Caco-2 (cell line): ENCODE data around the gene CAB39L. TPM values are rescaled to one million over a fixed set of nuclear protein-coding genes. Genes with fewer than 3 reads are reported as not detected.
A peak's percentile ranks its signal among the peaks of the same experiment; 100 is the strongest.

Experiments
- BruUV-seq: library from RNA; stranded (reverse); fragments of 400-500 nt; replicated peaks from 2 replicates; lab custom pipeline; 2021; lab: Mats Ljungman, UMichigan
- CTCF ChIA-PET: fragments of 300-600 bp; sonication (Branson Sonifier 250); formaldehyde crosslinking; loops from one replicate; lab custom pipeline; 2022; ENCODE audit warnings: antibody characterized with exemption; lab: Charles Lee
- POLR2A ChIA-PET: fragments of 300-600 bp; sonication (Branson Sonifier 250); formaldehyde crosslinking; loops from one replicate; lab custom pipeline; 2022; ENCODE audit warnings: antibody characterized with exemption; lab: Charles Lee
- DNase-seq, 2 experiments: peaks; one replicate each; pipeline versions ENCODE4 v3.0.0 to v3.0.0-alpha.2; 2020 to 2022
- H3K27me3 ChIP-seq: replicated peaks from 2 replicates; pipeline ENCODE4 v1.6.0; 2011; ENCODE audit warnings: low read length; ENCODE audit not compliant: control insufficient read depth, insufficient read depth
- H3K36me3 ChIP-seq: 2 replicates; pipeline ENCODE4 v1.5.1; 2011; ENCODE audit warnings: low read length; ENCODE audit not compliant: control insufficient read depth, insufficient read depth
- H3K4me1 ChIP-seq: fragments of 250-450 bp; sonication (Bioruptor Pico); 2 replicates; pipeline ENCODE4 v1.5.1; 2020; ENCODE audit warnings: mild to moderate bottlenecking
- H3K4me3 ChIP-seq: 2 replicates; pipeline ENCODE4 v1.5.1; 2011; ENCODE audit warnings: low read depth, mild to moderate bottlenecking, control low read depth, low read length
- H3K9me3 ChIP-seq: fragments of 250-450 bp; sonication (Bioruptor Pico); 2 replicates; pipeline ENCODE4 v1.5.1; 2020; ENCODE audit warnings: mild to moderate bottlenecking, moderate library complexity
- H3K27ac Mint-ChIP-seq: one replicate; pipeline ENCODE4 v1.8.0; 2022; ENCODE audit warnings: mixed read lengths; ENCODE audit not compliant: unreplicated experiment
- H3K27me3 Mint-ChIP-seq: one replicate; pipeline ENCODE4 v1.8.0; 2022; ENCODE audit warnings: mixed read lengths; ENCODE audit not compliant: insufficient read depth, unreplicated experiment
- H3K36me3 Mint-ChIP-seq: one replicate; pipeline ENCODE4 v1.8.0; 2022; ENCODE audit warnings: mild to moderate bottlenecking, mixed read lengths; ENCODE audit not compliant: insufficient read depth, unreplicated experiment
- H3K4me1 Mint-ChIP-seq: one replicate; pipeline ENCODE4 v1.8.0; 2022; ENCODE audit warnings: low read depth, mixed read lengths; ENCODE audit not compliant: unreplicated experiment
- H3K4me3 Mint-ChIP-seq: one replicate; pipeline ENCODE4 v1.8.0; 2022; ENCODE audit warnings: mild to moderate bottlenecking, moderate library complexity, mixed read lengths; ENCODE audit not compliant: unreplicated experiment
- H3K9me3 Mint-ChIP-seq: one replicate; pipeline ENCODE4 v1.8.0; 2022; ENCODE audit warnings: mixed read lengths; ENCODE audit not compliant: unreplicated experiment
- CTCF ChIP-seq, 2 experiments: fragments of 200-600 bp in 1 of 2; IDR thresholded peaks; 1 replicate in 1 of 2; 2 replicates in 1 of 2; pipeline versions ENCODE4 v1.5.1 to v1.8.0; 2011 to 2022; ENCODE audit warnings: antibody characterized with exemption in 1 of 2, control low read depth in 1 of 2, inconsistent platforms in 1 of 2, low read depth in 1 of 2, low read length in 1 of 2, mild to moderate bottlenecking in 1 of 2, moderate library complexity in 1 of 2; ENCODE audit not compliant: insufficient read depth in 1 of 2, severe bottlenecking in 1 of 2, unreplicated experiment in 1 of 2
- intact Hi-C: fragments of 100-400 bp; cut with micrococcal nuclease; formaldehyde crosslinking; loops from one replicate; pipeline ENCODE4 v1.10.0; 2022; ENCODE audit not compliant: unreplicated experiment
- total RNA-seq: library from RNA; stranded (reverse); gene quantifications from 2 replicates; pipeline ENCODE4 v1.2.3, GENCODE V29; 2022

CAB39L gene
- total RNA-seq, 1 experiment from 2014 or later: 40.6 TPM

- ChIA-PET CTCF (interaction anchor here (0.8 kb wide), 1 partner anchor 206 kb away, joined by 3 read pairs; no protein-coding TSS in a partner anchor), POLR2A (interaction anchor here (1.1 to 1.2 kb wide), 2 partner anchors 29 to 43 kb away, joined by 3 to 6 read pairs; partner anchors contain the start of genes CAB39L and SETDB2)
- Histone ChIP-seq H3K36me3 (no peaks in the 10 kb centered on the region), H3K4me1 (peaks cover 30% of the 10 kb centered on the region), H3K27me3 (no peaks in the 10 kb centered on the region), H3K4me3 (peak overlapping the region; percentile 33), H3K9me3 (peaks cover 6% of the 10 kb centered on the region)
- Mint-ChIP-seq H3K36me3 (peaks cover 6% of the 10 kb centered on the region), H3K9me3 (peaks cover 28% of the 10 kb centered on the region), H3K27ac (peak overlapping the region; percentile 58), H3K4me1 (peaks cover 6% of the 10 kb centered on the region), H3K4me3 (peak overlapping the region; percentile 72), H3K27me3 (no peaks in the 10 kb centered on the region)
- no peak for TF ChIP-seq CTCF (IDR thresholded peaks at IDR 0.05; ENCODE audit: insufficient read depth in 1 of 2, low read depth in 1 of 2, low read length in 1 of 2, severe bottlenecking in 1 of 2, unreplicated experiment in 1 of 2)
- TSS peak; percentile 54 for BruUV-seq
- peak; percentile 67 to 74 for DNase-seq
- intact Hi-C loops: loop anchor here (1.0 to 2.0 kb wide), 3 partner anchors 28 to 100 kb away; partner anchors contain the start of genes CAB39L and SETDB2
Observed at GRCh38 chr13:49400755-49401659, 42.9 kb downstream of the CAB39L start.

GRCh38 chr13:49399801-49400472, 43.9 kb downstream of the CAB39L start:
- POLR2A ChIA-PET: interaction anchor here (1.2 kb wide), 1 partner anchor 44 kb away, joined by 6 read pairs; the partner anchor contains the start of genes CAB39L and SETDB2
- Histone ChIP-seq H3K36me3 (no peaks in the 10 kb centered on the region), H3K27me3 (no peaks in the 10 kb centered on the region), H3K4me3 (peak overlapping the region; percentile 33), H3K9me3 (peaks cover 5% of the 10 kb centered on the region), H3K4me1 (peaks cover 30% of the 10 kb centered on the region)
- H3K9me3 Mint-ChIP-seq: peaks cover 17% of the 10 kb centered on the region
- BruUV-seq: no TSS peak
- DNase-seq: peak in 1 of 2 experiments; percentile 36
- peaks cover 4% of the 10 kb centered on the region for H3K4me1 Mint-ChIP-seq
- TF ChIP-seq CTCF (IDR thresholded peaks at IDR 0.05; ENCODE audit: insufficient read depth in 1 of 2, low read depth in 1 of 2, low read length in 1 of 2, severe bottlenecking in 1 of 2, unreplicated experiment in 1 of 2): no peak
- peaks cover 6% of the 10 kb centered on the region for H3K36me3 Mint-ChIP-seq
- intact Hi-C loops: loop anchor here (2.0 kb wide), 1 partner anchor 45 kb away; the partner anchor contains the start of genes CAB39L and SETDB2
- peak overlapping the region; percentile 57 for H3K27ac Mint-ChIP-seq
- H3K4me3 Mint-ChIP-seq: peak overlapping the region; percentile 72
- H3K27me3 Mint-ChIP-seq: no peaks in the 10 kb centered on the region
- CTCF ChIA-PET: no interaction called here

GRCh38 chr13:49395878-49396380, 47.9 kb downstream of the CAB39L start:
- Mint-ChIP-seq H3K36me3 (peaks cover 6% of the 10 kb centered on the region), H3K4me3 (no peak overlapping the region), H3K9me3 (peaks cover 11% of the 10 kb centered on the region), H3K4me1 (peaks cover 10% of the 10 kb centered on the region), H3K27me3 (no peaks in the 10 kb centered on the region), H3K27ac (no peak overlapping the region)
- no TSS peak for BruUV-seq
- ChIA-PET CTCF (no interaction called here), POLR2A (no interaction called here)
- Histone ChIP-seq H3K4me1 (peaks cover 22% of the 10 kb centered on the region; the same call in 1 of the 2 replicates), H3K27me3 (no peaks in the 10 kb centered on the region), H3K4me3 (no peak overlapping the region), H3K36me3 (no peaks in the 10 kb centered on the region), H3K9me3 (0 out of 2 replicates have a peak, but pooled peaks cover 8% of the 10 kb centered on the region)
- intact Hi-C loops: no loop called here
- DNase-seq: no peak
- TF ChIP-seq CTCF (IDR thresholded peaks at IDR 0.05; ENCODE audit: insufficient read depth in 1 of 2, low read depth in 1 of 2, low read length in 1 of 2, severe bottlenecking in 1 of 2, unreplicated experiment in 1 of 2): no peak
